NCI-H748 treated with DMSO at 0.1 percent for 48 hours (cell line): Measurements from ENCODE around the gene KRT7.
A peak's percentile ranks its signal among the peaks of the same experiment; 100 is the strongest.
"Not testable (repeated sequence)": the region's sequence is repeated elsewhere in the genome, so short reads cannot be mapped to it uniquely, and the experiment has no call there.

Experiments used
- DNase-seq: peaks from one replicate; lab custom pipeline; 2025; lab: John Stamatoyannopoulos, UW

Gene KRT7

GRCh38 chr12:52278575-52279421 is 45.8 kb downstream of the KRT7 start:
- peak; percentile 43 for DNase-seq

GRCh38 chr12:52279422-52280318 is 46.6 kb downstream of the KRT7 start:
- no peak for DNase-seq

GRCh38 chr12:52280319-52280795 is 47.3 kb downstream of the KRT7 start:
- DNase-seq: no peak

- no peak for DNase-seq
Measured at GRCh38 chr12:52280796-52281560, 47.9 kb downstream of the KRT7 start.

- DNase-seq: no peak
Measured at GRCh38 chr12:52284562-52285171, 51.6 kb downstream of the KRT7 start.

- no peak for DNase-seq
Measured at GRCh38 chr12:52285172-52285745, 52.2 kb downstream of the KRT7 start.

GRCh38 chr12:52285851-52286530 is 52.9 kb downstream of the KRT7 start:
- no peak for DNase-seq

GRCh38 chr12:52286857-52287785 is 54.1 kb downstream of the KRT7 start:
- not testable (repeated sequence) for DNase-seq

- not testable (repeated sequence) for DNase-seq
Measured at GRCh38 chr12:52287816-52288805, 55.1 kb downstream of the KRT7 start.

GRCh38 chr12:52290483-52291134 is 57.6 kb downstream of the KRT7 start:
- DNase-seq: not testable (repeated sequence)

- DNase-seq: no peak
Measured at GRCh38 chr12:52291267-52291935, 58.4 kb downstream of the KRT7 start, which contains the start of gene KRT81. Gene KRT81 (minus strand): TSS chr12:52291534. CDS start chr12:52291465, 69 bp downstream.

GRCh38 chr12:52293926-52294325 is 60.9 kb downstream of the KRT7 start:
- DNase-seq: no peak

- no peak for DNase-seq
Measured at GRCh38 chr12:52294803-52295202, 61.8 kb downstream of the KRT7 start.

- no peak for DNase-seq
Measured at GRCh38 chr12:52295663-52296062, 62.6 kb downstream of the KRT7 start.

GRCh38 chr12:52296572-52297215 is 63.7 kb downstream of the KRT7 start:
- no peak for DNase-seq
